H1 (cell line): ENCODE measurements around the gene GET3.

Experiments used
- CHD1 ChIP-seq: IDR thresholded peaks from 2 replicates; pipeline ENCODE4 v1.6.1; 2012; ENCODE audit warnings: low read depth, low read length, improper control_type of control experiment
- CTCF ChIP-seq, 3 experiments: IDR thresholded peaks; 1 replicate in 2 of 3; 2 replicates in 1 of 3; pipeline versions ENCODE4 v1.5.1 to v1.6.1; 2011; ENCODE audit warnings: low read length in 3 of 3, mild to moderate bottlenecking in 3 of 3, inconsistent platforms in 2 of 3, low read depth in 1 of 3, moderate library complexity in 1 of 3; ENCODE audit not compliant: insufficient read depth in 1 of 3; ENCODE audit errors: control extremely low read depth in 1 of 3
- FOSL1 ChIP-seq: IDR thresholded peaks from 2 replicates; pipeline ENCODE4 v1.6.1; 2011; ENCODE audit warnings: mild to moderate bottlenecking, low read depth, low read length, moderate library complexity; ENCODE audit not compliant: insufficient read depth
- GTF2F1 ChIP-seq: IDR thresholded peaks from 2 replicates; pipeline ENCODE4 v1.6.1; 2012; ENCODE audit warnings: low read depth, low read length, improper control_type of control experiment, borderline replicate concordance
- JUND ChIP-seq: IDR thresholded peaks from 2 replicates; pipeline ENCODE4 v1.6.1; 2011; ENCODE audit warnings: mild to moderate bottlenecking, improper control_type of control experiment, low read length
- MAFK ChIP-seq: IDR thresholded peaks from 2 replicates; pipeline ENCODE4 v1.6.1; 2012; ENCODE audit warnings: low read depth, mild to moderate bottlenecking, improper control_type of control experiment, low read length
- POLR2A ChIP-seq, 2 experiments: IDR thresholded peaks; 1 replicate in 1 of 2; 2 replicates in 1 of 2; pipeline ENCODE4 v1.6.1; 2011; ENCODE audit warnings: low read depth in 2 of 2, low read length in 2 of 2, mild to moderate bottlenecking in 2 of 2; ENCODE audit errors: control extremely low read depth in 1 of 2
- POLR2AphosphoS5 ChIP-seq: IDR thresholded peaks from 2 replicates; pipeline ENCODE4 v1.6.1; 2011; ENCODE audit warnings: low read depth, low read length
- RAD21 ChIP-seq, 2 experiments: IDR thresholded peaks in 1 of 2; conservative IDR thresholded peaks in 1 of 2; 2 replicates each; pipeline ENCODE4 v1.6.1; 2011; ENCODE audit warnings: low read depth in 2 of 2, low read length in 2 of 2, improper control_type of control experiment in 1 of 2, inconsistent platforms in 1 of 2, mild to moderate bottlenecking in 1 of 2, moderate library complexity in 1 of 2
- SRF ChIP-seq: IDR thresholded peaks from 2 replicates; pipeline ENCODE4 v1.6.1; 2011; ENCODE audit warnings: mild to moderate bottlenecking, low read depth, low read length, moderate library complexity
- TAF1 ChIP-seq: IDR thresholded peaks from 2 replicates; pipeline ENCODE4 v1.6.1; 2011; ENCODE audit warnings: mild to moderate bottlenecking, low read depth, low read length
- TEAD4 ChIP-seq: IDR thresholded peaks from 2 replicates; pipeline ENCODE4 v1.6.1; 2012; ENCODE audit warnings: low read depth, low read length, inconsistent platforms, mixed read lengths

- TF ChIP-seq MAFK (no peak), CTCF (IDR thresholded peaks at IDR 0.05; ENCODE audit: control extremely low read depth in 1 of 3, insufficient read depth in 1 of 3, low read depth in 1 of 3, low read length in 3 of 3) (no peak), POLR2A (IDR thresholded peaks at IDR 0.05; ENCODE audit: control extremely low read depth in 1 of 2, low read depth in 2 of 2, low read length in 2 of 2) (no peak), CHD1 (no peak), GTF2F1 (no peak), TAF1 (no peak), JUND (no peak), POLR2AphosphoS5 (no peak), SRF (no peak), FOSL1 (no peak), RAD21 (IDR thresholded peaks at IDR 0.05 in 1 of 2, conservative IDR thresholded peaks at IDR 0.05 in 1 of 2; ENCODE audit: low read depth in 2 of 2, low read length in 2 of 2) (no peak), TEAD4 (no peak)
Observed at GRCh38 chr19:12727745-12728433, 9.4 kb upstream of the GET3 start.
